Activated T-helper 1 cell treated with anti-CD3 and anti-CD28 coated beads, Interleukin-12 subunit alpha, Interleukin-12 subunit beta, Interleukin-2, Interleukin-4 antibody, amounts not matched to agents 30 ng/mL and 10 ng/mL and 1 ng/mL, durations not matched to agents 14 hours and 24 hours and 36 hours (primary cell): ENCODE results near the gene DUSP15. TPM values are rescaled to one million over a fixed set of nuclear protein-coding genes. Genes with fewer than 3 reads are reported as not detected.
A peak's percentile ranks its signal among the peaks of the same experiment; 100 is the strongest.

Source experiments
- DNase-seq: peaks from one replicate; pipeline ENCODE4 v3.0.0; 2021; ENCODE audit warnings: low spot score
- H3K27ac Mint-ChIP-seq: one replicate; pipeline ENCODE4 v1.8.0; 2021; ENCODE audit warnings: mild to moderate bottlenecking, mixed read lengths
- H3K27me3 Mint-ChIP-seq: one replicate; pipeline ENCODE4 v1.8.0; 2022; ENCODE audit warnings: mild to moderate bottlenecking, moderate library complexity, mixed read lengths; ENCODE audit not compliant: insufficient read depth
- H3K36me3 Mint-ChIP-seq: one replicate; pipeline ENCODE4 v1.8.0; 2021; ENCODE audit warnings: low read depth, mixed read lengths
- H3K4me1 Mint-ChIP-seq: one replicate; pipeline ENCODE4 v1.8.0; 2021; ENCODE audit warnings: low read depth, mixed read lengths
- H3K4me3 Mint-ChIP-seq: one replicate; pipeline ENCODE4 v1.8.0; 2021; ENCODE audit warnings: mild to moderate bottlenecking, moderate library complexity, mixed read lengths
- H3K9me3 Mint-ChIP-seq: one replicate; pipeline ENCODE4 v1.8.0; 2021; ENCODE audit warnings: mixed read lengths
- intact Hi-C: fragments of 100-400 bp; cut with micrococcal nuclease; formaldehyde crosslinking; loops from one replicate; pipeline ENCODE4 v1.15.1; 2024
- total RNA-seq: library from RNA; stranded (reverse); gene quantifications from 2 replicates; pipeline ENCODE4 v1.2.3, GENCODE V29; 2022

The DUSP15 gene
- total RNA-seq, 1 donor from 2014 or later = not detected

DNA sequence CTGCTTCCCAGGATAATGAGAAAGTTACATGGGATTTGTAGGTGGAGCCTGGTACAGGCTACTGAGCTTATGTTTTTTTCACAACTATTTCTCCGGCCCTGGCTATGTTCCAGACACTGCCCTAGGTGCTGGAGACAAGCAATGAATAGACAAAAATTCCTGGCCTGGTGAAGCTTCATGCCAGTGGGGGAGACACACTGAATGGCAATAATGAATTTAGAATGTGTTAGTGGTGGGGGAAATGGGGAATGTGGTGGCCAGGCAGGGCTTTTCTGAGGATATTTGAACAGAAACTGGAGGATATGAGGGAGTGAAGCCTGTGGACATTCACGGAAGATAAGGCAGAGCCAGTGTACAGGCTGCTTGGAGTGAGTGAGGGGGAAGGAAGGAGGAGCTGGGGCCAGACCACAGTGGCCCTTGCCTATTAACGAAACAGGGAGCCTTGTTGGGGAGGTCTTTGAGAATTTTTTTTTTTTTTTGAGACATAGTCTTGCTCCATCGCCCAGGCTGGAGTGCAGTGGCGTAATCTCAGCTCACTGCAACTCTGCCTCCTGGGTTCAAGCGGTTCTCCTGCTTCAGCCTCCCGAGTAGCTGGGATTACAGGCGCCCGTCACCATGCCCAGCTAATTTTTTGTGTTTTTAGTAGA, 31.6 kb downstream of the DUSP15 start:
- Mint-ChIP-seq H3K4me1 (peaks cover 7% of the 10 kb centered on the region), H3K27me3 (no peaks in the 10 kb centered on the region), H3K4me3 (no peak overlapping the region), H3K36me3 (no peaks in the 10 kb centered on the region), H3K27ac (no peak overlapping the region), H3K9me3 (no peaks in the 10 kb centered on the region)
- intact Hi-C loops = no loop called here
- no peak for DNase-seq

DNA sequence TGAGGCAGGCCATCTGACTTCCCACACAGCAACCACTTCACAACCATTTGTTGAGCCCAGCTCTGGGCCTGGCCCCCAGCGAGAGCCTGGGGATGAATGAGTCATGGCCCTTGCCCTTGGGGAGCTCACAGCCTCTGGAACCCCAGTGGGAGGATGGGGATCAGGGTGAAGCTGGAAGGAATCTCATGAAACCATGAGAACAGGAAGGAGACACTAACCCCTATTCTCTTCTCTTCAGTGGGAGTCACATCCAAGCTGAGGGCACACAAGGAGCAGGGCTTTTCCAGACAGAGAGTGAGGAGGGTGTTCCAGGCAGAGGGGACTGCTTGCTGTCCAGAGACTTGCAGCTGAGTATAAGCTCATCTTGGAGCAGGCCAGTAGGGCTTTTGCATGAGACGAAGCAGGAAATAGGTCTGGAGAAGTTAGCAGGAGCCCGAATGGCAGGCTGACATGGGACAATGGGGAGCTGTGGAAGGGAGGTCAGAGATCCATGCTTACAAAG, 32.4 kb downstream of the DUSP15 start:
- Mint-ChIP-seq H3K27ac (no peak overlapping the region), H3K9me3 (no peaks in the 10 kb centered on the region), H3K36me3 (no peaks in the 10 kb centered on the region), H3K27me3 (no peaks in the 10 kb centered on the region), H3K4me3 (no peak overlapping the region), H3K4me1 (peaks cover 7% of the 10 kb centered on the region)
- intact Hi-C loops = no loop called here
- DNase-seq = no peak

DNA sequence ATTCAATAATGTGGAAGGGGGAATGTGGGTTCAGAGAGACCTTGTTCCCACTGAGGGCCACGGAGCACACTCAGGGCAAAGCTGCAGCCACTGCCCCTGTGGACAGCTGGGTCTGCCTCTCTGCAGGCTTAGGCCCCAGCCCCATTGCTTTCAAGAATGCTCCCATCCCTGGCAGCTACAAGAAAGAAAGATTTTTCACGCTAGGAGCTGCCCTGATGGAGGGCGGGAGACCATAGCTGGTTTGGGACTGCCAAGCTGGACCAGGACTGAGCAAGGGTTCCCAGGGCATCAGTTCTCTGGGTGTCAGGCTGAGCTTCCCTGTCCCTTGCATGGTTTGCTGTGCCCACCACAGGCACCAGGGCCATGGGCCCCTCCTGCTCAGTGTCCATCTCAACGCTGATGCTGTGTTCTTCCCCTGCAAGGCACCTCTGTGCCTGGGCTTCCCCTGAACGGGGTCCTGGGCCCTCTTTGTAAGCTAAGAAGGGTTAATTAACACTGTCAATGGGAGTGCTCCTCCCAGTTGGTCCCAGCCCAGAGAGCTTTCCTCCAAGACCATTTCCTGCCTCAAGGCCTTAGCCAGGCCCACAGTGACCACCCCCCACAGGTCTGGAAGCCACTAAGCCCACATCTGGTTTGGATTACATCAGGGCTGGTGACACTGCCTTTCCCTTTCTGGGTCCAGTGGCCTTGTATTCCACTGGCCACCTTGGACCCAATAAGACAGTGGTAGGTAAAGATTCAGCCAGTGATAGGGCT, 33.3 kb downstream of the DUSP15 start:
- DNase-seq = no peak
- H3K4me1 Mint-ChIP-seq = peaks cover 7% of the 10 kb centered on the region
- intact Hi-C loops = no loop called here
- H3K9me3 Mint-ChIP-seq = no peaks in the 10 kb centered on the region
- no peak overlapping the region for H3K4me3 Mint-ChIP-seq
- no peaks in the 10 kb centered on the region for H3K27me3 Mint-ChIP-seq
- H3K27ac Mint-ChIP-seq = no peak overlapping the region
- no peaks in the 10 kb centered on the region for H3K36me3 Mint-ChIP-seq

DNA sequence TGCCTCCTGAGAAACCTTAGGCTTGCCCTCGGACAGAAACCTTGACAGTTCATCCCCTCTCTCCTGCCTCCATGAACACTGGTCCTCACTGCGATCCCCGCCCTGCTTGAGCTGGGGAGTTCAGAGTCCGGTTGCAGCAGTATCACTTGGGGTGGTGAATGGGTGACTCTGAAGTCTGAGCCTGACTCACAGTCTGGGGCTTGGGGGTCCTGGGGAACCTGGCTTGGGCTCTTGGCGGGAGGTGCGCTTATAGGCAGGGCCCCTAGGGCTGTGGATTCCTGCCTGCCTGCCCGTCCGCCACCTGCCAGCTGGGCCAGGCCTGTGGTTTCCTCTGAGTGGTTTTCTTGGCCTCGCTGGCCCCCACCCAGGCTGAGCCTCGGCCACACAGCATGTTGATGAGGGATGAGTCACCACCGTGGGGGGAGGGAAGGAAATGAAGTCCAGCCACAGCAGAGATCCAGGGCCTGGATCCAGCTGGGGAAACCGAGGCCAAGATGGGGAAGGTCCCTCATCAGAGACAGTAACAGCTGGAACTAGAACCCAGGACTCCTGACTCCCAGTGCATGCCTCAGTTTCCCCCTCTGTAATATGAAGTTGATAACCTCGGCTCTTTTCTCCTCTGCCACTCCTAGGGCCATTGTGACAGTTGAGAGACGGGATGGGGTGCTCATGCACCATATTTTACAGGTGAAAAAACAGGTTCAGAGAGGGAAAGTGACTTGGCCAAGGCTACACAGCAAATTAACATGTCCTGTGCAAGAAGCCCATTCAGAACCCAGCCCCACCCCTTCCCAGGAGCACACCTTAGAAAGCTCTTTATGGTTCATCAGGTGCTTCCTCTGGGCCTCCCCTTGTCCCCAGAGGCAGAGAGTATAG, 34.1 kb downstream of the DUSP15 start:
- Mint-ChIP-seq H3K4me1 (peaks cover 7% of the 10 kb centered on the region), H3K27ac (no peak overlapping the region), H3K36me3 (no peaks in the 10 kb centered on the region), H3K4me3 (no peak overlapping the region), H3K9me3 (no peaks in the 10 kb centered on the region), H3K27me3 (no peaks in the 10 kb centered on the region)
- peak; percentile 8 for DNase-seq
- intact Hi-C loops = no loop called here

DNA sequence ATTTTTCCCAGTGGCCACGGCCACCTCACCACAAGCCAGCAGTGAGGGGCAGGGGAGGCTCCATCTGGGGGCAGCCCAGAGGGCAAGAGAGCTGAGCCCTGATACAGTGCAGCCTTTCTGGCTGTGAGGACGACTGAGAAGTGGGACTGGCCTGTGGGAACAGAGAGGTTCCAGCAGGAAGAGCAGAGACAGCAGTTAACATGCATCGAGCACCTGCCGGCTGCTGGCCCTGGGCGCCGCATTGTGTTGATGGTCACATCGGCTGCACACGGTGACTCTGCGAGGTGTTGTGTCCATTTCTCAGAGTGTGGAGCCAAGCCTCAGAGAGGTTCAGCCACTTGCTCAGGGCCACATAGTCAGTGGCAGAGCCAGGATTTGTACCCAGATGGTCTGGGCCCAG, 34.8 kb downstream of the DUSP15 start:
- Mint-ChIP-seq H3K4me3 (no peak overlapping the region), H3K4me1 (peaks cover 7% of the 10 kb centered on the region), H3K27me3 (no peaks in the 10 kb centered on the region), H3K9me3 (no peaks in the 10 kb centered on the region), H3K27ac (no peak overlapping the region), H3K36me3 (no peaks in the 10 kb centered on the region)
- no peak for DNase-seq
- intact Hi-C loops = no loop called here

DNA sequence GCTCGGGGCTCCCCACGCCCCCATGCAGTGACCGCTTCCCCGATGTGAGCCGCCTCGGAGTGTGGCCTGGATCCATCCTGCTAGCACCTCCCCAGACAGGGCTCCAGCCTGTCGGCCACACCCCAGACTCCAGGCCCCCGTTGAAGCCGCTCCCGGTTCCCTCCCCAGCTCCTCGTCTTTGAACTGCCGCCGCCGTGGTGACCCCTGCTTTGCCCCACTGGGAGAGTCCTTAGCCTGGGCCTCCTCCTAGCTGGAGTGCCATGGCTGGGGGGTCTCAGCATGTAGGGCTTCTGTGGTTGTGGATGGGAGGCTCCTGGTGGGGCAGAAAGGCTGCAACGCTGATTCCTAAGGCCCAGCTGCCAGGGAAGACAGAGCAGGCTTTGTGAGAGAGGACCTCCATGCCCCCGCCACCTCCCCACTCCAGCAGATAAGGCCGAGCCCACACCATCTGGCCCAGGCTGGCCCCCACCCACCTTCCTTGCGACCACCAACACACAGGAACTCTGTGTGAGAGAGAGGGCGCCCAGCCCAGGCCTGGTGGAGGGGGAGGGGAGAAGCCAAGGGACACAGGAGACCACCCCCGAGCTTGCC, 36.3 kb downstream of the DUSP15 start:
- Mint-ChIP-seq H3K27ac (no peak overlapping the region), H3K36me3 (no peaks in the 10 kb centered on the region)

DNA sequence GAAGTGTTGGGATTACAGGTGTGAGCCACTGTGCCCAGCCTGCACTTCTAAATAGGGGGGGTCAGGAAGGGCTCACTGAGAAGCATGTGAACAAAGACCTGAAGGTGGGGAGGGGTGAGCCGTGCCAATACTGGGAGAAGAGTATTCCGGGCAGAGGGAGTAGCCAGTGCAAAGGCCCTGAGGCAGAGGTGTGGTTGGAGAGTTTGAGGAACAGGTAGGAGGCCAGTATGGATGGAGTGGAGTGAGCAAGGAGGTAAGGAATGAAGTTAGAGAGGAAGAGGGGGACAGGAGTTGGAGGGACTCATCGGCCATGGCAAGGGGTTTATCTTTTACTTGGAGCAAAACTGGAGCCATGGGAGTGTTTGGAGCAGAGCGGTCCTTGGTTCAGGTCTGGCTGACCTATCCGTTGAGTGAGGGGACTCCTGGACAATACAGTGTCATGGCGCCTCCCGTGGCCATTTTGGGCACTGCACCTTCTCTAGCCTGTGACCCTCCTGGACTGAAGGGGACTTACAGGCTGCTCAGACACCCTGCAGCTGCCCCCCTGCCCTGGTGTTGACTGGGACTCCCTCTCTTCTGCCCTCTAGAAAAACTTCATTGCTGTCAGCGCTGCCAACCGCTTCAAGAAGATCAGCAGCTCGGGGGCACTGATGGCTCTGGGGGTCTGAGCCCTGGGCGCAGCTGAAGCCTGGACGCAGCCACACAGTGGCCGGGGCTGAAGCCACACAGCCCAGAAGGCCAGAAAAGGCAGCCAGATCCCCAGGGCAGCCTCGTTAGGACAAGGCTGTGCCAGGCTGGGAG, 37.0 kb downstream of the DUSP15 start:
- no peak overlapping the region for H3K27ac Mint-ChIP-seq

More for the DNA sequence above, 36.3 kb downstream of the DUSP15 start:
- Mint-ChIP-seq H3K27me3 (no peaks in the 10 kb centered on the region), H3K4me3 (no peak overlapping the region), H3K4me1 (peaks cover 7% of the 10 kb centered on the region), H3K9me3 (no peaks in the 10 kb centered on the region)
- intact Hi-C loops = no loop called here
- DNase-seq = no peak

DNA sequence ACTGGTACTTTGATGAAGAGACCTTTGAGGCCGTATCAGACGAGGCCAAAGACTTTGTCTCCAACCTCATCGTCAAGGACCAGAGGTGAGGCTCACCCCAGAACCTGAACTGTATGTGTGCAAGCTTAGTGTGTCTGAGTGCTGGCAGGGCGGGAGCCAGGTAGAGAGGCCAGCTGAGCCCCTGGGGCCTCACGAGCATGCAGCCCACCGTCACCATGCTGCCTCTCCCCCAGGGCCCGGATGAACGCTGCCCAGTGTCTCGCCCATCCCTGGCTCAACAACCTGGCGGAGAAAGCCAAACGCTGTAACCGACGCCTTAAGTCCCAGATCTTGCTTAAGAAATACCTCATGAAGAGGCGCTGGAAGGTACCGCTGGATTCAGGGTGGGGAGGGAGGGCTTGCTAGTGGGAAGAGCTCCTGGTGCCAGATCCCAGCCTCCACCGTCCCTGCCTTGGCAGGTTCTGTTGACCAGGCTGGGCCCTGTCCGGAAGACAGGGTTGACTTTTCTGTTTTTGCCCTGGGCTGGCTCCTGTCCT, 38.5 kb downstream of the DUSP15 start:
- intact Hi-C loops = no loop called here
- H3K4me1 Mint-ChIP-seq = peaks cover 7% of the 10 kb centered on the region
- DNase-seq = no peak
- no peak overlapping the region for H3K4me3 Mint-ChIP-seq
- H3K27me3 Mint-ChIP-seq = no peaks in the 10 kb centered on the region
- no peaks in the 10 kb centered on the region for H3K36me3 Mint-ChIP-seq
- H3K9me3 Mint-ChIP-seq = no peaks in the 10 kb centered on the region
- no peak overlapping the region for H3K27ac Mint-ChIP-seq

More for the DNA sequence above, 37.0 kb downstream of the DUSP15 start:
- Mint-ChIP-seq H3K36me3 (no peaks in the 10 kb centered on the region), H3K9me3 (no peaks in the 10 kb centered on the region), H3K4me3 (no peak overlapping the region), H3K27me3 (no peaks in the 10 kb centered on the region), H3K4me1 (peaks cover 7% of the 10 kb centered on the region)
- DNase-seq = peak; percentile 32
- intact Hi-C loops = no loop called here

DNA sequence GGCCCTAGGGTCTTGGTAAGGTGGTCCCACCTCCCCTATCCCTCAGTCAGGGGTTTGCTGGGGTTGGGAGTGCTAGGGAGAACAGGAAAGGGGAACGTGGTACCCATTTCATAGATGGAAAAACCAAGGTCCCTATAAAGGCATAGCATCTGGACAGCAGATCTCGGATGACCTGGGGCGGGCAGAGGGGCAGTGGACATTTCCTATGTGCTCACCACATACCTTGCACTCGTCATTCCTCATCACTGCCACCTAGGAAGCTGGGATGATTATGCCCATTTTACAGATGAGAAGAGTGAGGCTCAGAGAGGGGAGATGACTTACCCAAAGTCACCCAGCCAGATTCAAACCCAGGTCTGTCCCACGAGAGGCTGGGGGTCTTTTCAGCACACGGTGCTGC, 39.1 kb downstream of the DUSP15 start:
- no peaks in the 10 kb centered on the region for H3K36me3 Mint-ChIP-seq
- H3K27ac Mint-ChIP-seq = no peak overlapping the region
- H3K27me3 Mint-ChIP-seq = no peaks in the 10 kb centered on the region
- H3K4me3 Mint-ChIP-seq = no peak overlapping the region
- no peaks in the 10 kb centered on the region for H3K9me3 Mint-ChIP-seq
- no peak for DNase-seq
- intact Hi-C loops = no loop called here
- peaks cover 3% of the 10 kb centered on the region for H3K4me1 Mint-ChIP-seq

DNA sequence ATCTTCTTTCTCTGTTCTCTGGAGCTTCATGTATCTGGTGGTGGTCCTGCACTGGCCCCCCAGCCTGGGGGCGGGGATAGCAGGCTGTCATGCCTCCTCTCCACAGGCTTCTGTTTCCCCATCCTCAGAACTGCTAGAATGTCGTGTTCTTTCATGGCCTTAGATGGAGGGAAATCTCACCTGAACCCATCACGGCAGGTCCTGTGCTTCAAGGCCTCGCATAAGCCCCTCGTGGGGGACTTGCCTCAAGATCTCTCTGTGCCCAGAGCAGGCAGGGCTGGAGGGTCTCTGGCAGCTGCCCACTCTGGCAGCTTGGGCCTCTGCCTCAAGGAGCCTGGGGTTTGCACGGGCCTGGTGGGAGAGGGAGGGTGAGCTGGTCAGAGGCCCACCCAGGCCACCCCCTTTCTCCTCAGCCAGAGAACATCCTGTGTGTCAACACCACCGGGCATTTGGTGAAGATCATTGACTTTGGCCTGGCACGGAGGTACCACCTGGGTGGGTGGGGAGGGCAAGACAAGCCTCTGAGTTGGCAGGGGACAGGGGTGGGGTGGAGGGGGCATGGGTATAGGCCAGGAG, 39.8 kb downstream of the DUSP15 start:
- no peak overlapping the region for H3K27ac Mint-ChIP-seq

DNA sequence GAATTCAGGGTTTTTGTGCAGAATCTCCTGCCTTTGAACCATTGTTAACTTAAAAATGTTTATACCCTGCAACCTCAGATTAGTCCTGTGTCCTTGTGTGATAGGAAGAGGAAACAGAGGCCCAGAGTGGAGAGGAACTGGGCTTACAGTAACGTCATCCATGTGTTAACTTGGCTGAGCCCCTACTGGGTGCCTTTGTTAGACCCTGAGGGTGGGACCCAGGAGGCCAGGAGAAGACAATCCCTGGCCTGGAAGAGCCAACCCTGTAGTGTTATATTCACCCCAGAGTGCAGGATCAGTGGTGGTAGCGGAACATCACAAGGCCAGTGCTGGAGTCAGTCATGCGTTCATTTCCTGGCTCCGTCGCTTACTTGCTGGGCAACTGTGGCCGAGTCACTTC, 40.6 kb downstream of the DUSP15 start:
- H3K27me3 Mint-ChIP-seq = no peaks in the 10 kb centered on the region
- no peaks in the 10 kb centered on the region for H3K4me1 Mint-ChIP-seq
- H3K9me3 Mint-ChIP-seq = no peaks in the 10 kb centered on the region
- H3K27ac Mint-ChIP-seq = no peak overlapping the region
- intact Hi-C loops = no loop called here
- no peaks in the 10 kb centered on the region for H3K36me3 Mint-ChIP-seq
- DNase-seq = no peak
- no peak overlapping the region for H3K4me3 Mint-ChIP-seq

More for the DNA sequence above, 39.8 kb downstream of the DUSP15 start:
- H3K36me3 Mint-ChIP-seq = no peaks in the 10 kb centered on the region
- no peaks in the 10 kb centered on the region for H3K9me3 Mint-ChIP-seq
- no peak for DNase-seq
- no peak overlapping the region for H3K4me3 Mint-ChIP-seq
- H3K4me1 Mint-ChIP-seq = no peaks in the 10 kb centered on the region
- intact Hi-C loops = no loop called here
- no peaks in the 10 kb centered on the region for H3K27me3 Mint-ChIP-seq
